Brain microvascular endothelial cell (primary cell): ENCODE data around the gene PSMB2.

Experiments used
- DNase-seq: peaks from one replicate; pipeline ENCODE4 v3.0.0-alpha.2; 2020
- H3K27ac ChIP-seq: fragments of 250-450 bp; sonication (Bioruptor Pico); 2 replicates; pipeline ENCODE4 v1.5.1; 2020; ENCODE audit warnings: mild to moderate bottlenecking, moderate library complexity
- H3K27me3 ChIP-seq: fragments of 250-450 bp; sonication (Bioruptor Pico); replicated peaks from 2 replicates; pipeline ENCODE4 v1.5.1; 2020; ENCODE audit warnings: mild to moderate bottlenecking
- H3K36me3 ChIP-seq: fragments of 250-450 bp; sonication (Bioruptor Pico); replicated peaks from 2 replicates; pipeline ENCODE4 v1.5.1; 2020; ENCODE audit warnings: mild to moderate bottlenecking
- H3K4me3 ChIP-seq: 2 replicates; pipeline ENCODE4 v1.5.1; 2011; ENCODE audit warnings: low read depth, mild to moderate bottlenecking, control low read depth, low read length, moderate library complexity
- in situ Hi-C: cut with HindIII; loops from 2 replicates; pipeline ENCODE4 v1.10.0; 2017; ENCODE audit warnings: low sequenced_read_pairs, low pct_ligation_motif_present
- TF ChIP-seq, protein P1 (sequence below): IDR thresholded peaks from 2 replicates; pipeline ENCODE4 v1.5.1; 2011; ENCODE audit warnings: low read depth, mild to moderate bottlenecking, moderate library complexity, low read length, control low read depth, inconsistent platforms; ENCODE audit errors: missing control alignments

PSMB2 gene

DNA sequence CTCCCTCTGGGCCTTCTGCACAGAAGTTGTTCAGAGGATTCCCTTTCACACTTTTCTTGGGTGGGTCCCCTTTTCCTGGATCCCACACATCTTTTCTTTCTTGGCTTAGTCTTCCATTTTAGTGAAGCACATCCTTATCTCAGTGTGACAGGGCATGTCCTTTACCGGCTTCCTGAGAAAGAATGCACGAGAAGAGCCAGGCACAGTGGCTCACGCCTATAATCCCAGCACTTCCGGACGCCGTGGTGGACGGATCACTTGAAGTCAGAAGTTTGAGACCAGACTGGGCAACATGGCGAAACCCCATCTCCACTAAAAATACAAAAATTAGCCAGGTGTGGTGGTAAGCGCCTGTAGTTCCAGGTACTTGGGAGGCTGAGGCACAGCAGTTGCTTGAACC lies 22.1 kb upstream of the PSMB2 start:
- no peak overlapping the region for H3K4me3 ChIP-seq
- DNase-seq, result no peak

DNA sequence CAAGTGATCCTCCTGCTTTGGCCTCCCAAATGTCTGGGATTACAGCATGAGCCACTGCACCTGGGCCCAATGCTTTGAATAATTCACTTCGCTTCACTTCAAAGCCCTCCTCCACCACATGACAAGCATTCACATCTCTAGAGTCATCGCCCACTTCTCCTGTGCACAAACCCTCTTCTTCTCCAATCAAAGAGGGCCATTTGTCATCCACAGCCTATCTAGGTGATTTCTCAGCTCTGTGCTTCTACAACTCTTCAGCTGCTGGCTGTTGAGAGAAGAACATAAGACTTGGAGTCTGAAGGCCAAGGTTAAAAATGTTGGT lies 20.1 kb upstream of the PSMB2 start:
- Histone ChIP-seq H3K27ac (no peak overlapping the region), H3K4me3 (no peak overlapping the region), H3K27me3 (no peaks in the 10 kb centered on the region), H3K36me3 (no peaks in the 10 kb centered on the region)
- no peak for DNase-seq
- TF ChIP-seq, protein P1, sequence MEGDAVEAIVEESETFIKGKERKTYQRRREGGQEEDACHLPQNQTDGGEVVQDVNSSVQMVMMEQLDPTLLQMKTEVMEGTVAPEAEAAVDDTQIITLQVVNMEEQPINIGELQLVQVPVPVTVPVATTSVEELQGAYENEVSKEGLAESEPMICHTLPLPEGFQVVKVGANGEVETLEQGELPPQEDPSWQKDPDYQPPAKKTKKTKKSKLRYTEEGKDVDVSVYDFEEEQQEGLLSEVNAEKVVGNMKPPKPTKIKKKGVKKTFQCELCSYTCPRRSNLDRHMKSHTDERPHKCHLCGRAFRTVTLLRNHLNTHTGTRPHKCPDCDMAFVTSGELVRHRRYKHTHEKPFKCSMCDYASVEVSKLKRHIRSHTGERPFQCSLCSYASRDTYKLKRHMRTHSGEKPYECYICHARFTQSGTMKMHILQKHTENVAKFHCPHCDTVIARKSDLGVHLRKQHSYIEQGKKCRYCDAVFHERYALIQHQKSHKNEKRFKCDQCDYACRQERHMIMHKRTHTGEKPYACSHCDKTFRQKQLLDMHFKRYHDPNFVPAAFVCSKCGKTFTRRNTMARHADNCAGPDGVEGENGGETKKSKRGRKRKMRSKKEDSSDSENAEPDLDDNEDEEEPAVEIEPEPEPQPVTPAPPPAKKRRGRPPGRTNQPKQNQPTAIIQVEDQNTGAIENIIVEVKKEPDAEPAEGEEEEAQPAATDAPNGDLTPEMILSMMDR, result no peak
- in situ Hi-C loops, result no loop called here

More for the DNA sequence above, 22.1 kb upstream of the PSMB2 start:
- Histone ChIP-seq H3K36me3 (no peaks in the 10 kb centered on the region), H3K27me3 (peaks cover 5% of the 10 kb centered on the region), H3K27ac (no peak overlapping the region)
- TF ChIP-seq, protein P1, result no peak
- in situ Hi-C loops, result no loop called here

DNA sequence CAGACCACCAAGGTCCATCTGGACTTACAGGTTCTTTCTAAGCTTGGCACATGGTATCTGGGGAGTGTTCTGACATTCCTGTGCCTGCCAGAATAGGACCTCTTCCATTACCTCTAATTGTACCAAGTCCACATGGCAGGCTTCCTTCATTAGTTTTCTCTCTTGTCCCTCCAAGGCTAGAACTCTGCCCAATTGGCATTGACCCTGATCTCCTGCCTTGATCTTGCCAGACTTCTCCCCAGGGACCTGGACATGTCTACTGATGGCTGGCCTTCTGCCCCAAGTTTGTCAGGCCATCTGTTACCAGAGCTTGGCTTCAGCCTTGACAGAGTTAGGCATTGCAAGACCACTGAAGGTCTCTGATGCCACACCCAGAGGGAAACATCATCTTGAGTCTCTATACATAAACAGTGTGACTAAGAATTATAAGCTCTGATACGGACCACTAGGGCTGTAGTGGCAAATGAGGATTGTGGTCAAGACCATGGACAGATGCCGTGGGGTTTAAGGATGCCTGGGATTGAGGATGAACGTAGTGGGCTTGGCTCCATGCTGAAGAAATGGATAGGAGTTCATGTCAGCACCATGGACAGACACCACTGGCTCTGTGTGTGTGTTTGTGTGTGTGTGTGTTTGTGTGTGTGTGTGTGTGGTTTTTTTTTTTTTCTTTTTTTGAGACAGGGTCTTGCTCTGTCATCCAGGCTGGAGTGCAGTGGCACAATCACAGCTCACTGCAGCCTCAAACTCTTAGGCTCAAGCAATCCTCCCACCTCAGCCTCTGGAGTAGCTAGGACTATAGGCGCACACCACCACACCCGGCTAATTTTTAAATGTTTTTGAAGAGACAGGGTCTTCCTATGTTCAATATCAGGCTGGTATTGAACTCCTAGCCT lies 19.5 kb upstream of the PSMB2 start:
- peak; percentile 48 for DNase-seq
- in situ Hi-C loops, result no loop called here
- Histone ChIP-seq H3K4me3 (no peak overlapping the region), H3K27ac (no peak overlapping the region), H3K27me3 (no peaks in the 10 kb centered on the region), H3K36me3 (no peaks in the 10 kb centered on the region)
- TF ChIP-seq, protein P1, result no peak

DNA sequence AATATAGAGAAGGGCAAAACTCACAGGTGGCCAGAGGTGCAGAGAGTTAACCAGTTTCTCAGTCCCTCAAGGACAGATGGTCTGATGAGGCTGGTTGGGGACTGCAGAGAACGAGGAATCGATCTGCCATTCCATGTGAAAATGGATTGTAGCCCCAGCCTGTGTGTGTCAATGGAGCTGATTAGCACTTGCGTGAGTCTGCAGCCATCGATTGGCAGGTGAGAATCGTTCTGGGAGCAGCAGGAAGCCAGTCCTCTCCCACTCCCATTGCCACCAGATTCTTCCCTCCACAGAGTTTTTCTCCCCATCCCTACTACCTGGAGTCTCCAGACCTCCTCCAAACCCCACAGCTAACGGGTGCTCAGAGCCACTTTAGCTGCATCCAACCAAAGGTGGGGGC lies 18.3 kb upstream of the PSMB2 start:
- no peak overlapping the region for H3K4me3 ChIP-seq
- in situ Hi-C loops, result no loop called here
- no peak overlapping the region for H3K27ac ChIP-seq
- no peak for DNase-seq
- H3K27me3 ChIP-seq, result no peaks in the 10 kb centered on the region
- TF ChIP-seq, protein P1, result no peak
- H3K36me3 ChIP-seq, result no peaks in the 10 kb centered on the region

DNA sequence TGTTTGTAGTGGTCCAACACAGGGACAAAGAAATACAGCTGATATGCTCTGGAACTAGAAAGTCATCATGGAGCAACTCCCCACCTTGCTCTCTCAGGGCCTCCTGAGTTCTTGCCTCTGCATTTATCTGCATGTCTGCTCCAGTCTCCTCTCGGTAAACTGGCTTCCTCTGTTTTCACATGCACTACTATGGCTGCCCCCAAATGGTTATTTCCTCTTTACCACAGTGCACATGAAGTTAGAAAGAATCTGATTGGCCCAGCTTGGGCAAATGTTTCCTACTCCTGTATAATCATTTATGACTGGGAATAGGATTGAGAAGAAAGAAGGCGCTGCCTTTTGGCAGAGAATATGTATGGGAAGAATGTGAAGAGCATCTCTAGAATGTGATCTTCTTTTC lies 16.5 kb upstream of the PSMB2 start:
- TF ChIP-seq, protein P1, result no peak
- in situ Hi-C loops, result no loop called here

DNA sequence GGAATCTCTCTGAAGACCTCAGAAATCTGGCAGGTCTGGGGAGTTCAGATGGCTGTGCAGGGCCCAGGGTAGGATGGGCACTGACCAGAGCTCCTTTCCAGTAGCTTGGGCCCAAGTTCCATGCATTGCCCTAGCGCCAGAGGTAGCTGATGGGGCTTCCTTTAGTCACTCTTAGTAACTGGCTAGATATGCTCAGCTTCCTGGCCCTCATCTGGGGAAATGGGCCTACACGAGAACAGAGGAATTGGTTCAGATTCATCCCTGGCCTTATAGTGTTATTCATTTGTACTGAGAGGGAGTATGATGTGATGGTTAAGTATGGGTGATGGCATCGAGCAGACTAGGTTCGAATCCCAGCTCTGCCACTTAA lies 15.5 kb upstream of the PSMB2 start:
- Histone ChIP-seq H3K27ac (no peak overlapping the region), H3K36me3 (no peaks in the 10 kb centered on the region), H3K27me3 (no peaks in the 10 kb centered on the region), H3K4me3 (no peak overlapping the region)
- TF ChIP-seq, protein P1, result no peak
- in situ Hi-C loops, result no loop called here
- no peak for DNase-seq

More for the DNA sequence above, 16.5 kb upstream of the PSMB2 start:
- no peak overlapping the region for H3K27ac ChIP-seq
- no peak for DNase-seq
- H3K27me3 ChIP-seq, result no peaks in the 10 kb centered on the region
- no peaks in the 10 kb centered on the region for H3K36me3 ChIP-seq
- no peak overlapping the region for H3K4me3 ChIP-seq
